Adrenal gland (tissue), 5 donors: ENCODE results near the gene UBC.

Source experiments
- POLR2A ChIP-seq, 2 donors: fragments of 450-650 bp; IDR thresholded peaks; one replicate each; pipeline ENCODE4 v1.6.1; 2017; ENCODE audit warnings: antibody characterized with exemption in 2 of 2, mild to moderate bottlenecking in 2 of 2, moderate library complexity in 1 of 2
- TF ChIP-seq, protein P1 (sequence below), 6 experiments: fragments of 450-650 bp in 4 of 6; fragments of 200-600 bp in 2 of 6; sonication (generic) in 1 of 6; IDR thresholded peaks; 1 replicate in 5 of 6; 2 replicates in 1 of 6; pipeline versions ENCODE4 v1.5.1 to v1.8.0; 2016 to 2021; ENCODE audit warnings: antibody characterized with exemption in 6 of 6, mild to moderate bottlenecking in 2 of 6, moderate library complexity in 1 of 6
- donor health status: DM: no; HTN: no; CAD: no.

DNA sequence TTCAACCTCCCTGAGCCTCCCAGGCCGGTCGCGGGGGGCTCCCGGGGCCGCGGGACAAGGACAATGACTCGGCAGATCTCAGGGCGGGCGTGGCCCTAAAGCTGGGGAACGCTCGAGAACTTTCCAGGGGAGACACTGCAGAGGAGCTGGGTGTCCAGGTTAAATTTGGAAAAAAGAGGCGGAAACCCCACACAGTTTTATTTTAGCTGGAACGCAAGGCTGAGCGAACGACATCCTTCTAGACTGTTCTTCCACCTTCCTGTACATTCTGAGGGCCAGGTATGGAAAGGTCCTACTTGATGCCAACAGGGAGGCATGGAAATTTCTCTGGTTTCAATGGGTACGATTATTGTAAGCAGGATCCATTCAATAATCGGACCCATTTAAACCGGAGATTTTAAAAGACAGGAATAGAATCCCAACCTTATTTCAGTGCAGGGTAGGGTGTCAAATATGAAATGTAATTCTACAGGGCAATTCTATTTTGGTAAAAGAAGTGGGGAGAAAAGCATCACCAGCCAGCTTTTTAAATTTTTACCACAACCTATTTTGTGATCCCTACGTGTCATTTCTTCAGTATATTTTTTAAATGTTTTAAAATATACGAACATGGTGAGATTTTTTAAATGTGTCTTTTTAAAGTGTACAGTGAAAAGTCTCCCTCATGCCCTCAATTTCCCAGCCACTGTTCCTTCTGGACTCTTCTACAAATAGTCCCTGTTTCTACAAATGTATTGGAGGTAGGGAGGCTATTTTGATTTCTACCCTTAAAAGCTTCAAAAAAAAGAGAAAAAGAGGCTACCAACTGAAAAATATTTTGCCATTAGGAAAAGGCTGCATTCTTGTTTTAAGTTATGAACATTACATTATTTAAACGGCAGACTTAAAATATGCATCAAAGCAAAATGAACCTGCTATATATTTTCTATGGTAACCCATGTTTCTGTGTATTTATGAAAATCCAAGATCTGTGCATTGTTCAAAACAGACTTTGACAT is 1.1 kb upstream of the UBC start:
- TF ChIP-seq, protein P1, sequence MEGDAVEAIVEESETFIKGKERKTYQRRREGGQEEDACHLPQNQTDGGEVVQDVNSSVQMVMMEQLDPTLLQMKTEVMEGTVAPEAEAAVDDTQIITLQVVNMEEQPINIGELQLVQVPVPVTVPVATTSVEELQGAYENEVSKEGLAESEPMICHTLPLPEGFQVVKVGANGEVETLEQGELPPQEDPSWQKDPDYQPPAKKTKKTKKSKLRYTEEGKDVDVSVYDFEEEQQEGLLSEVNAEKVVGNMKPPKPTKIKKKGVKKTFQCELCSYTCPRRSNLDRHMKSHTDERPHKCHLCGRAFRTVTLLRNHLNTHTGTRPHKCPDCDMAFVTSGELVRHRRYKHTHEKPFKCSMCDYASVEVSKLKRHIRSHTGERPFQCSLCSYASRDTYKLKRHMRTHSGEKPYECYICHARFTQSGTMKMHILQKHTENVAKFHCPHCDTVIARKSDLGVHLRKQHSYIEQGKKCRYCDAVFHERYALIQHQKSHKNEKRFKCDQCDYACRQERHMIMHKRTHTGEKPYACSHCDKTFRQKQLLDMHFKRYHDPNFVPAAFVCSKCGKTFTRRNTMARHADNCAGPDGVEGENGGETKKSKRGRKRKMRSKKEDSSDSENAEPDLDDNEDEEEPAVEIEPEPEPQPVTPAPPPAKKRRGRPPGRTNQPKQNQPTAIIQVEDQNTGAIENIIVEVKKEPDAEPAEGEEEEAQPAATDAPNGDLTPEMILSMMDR (IDR thresholded peaks at IDR 0.05) = no peak
- no peak for TF ChIP-seq POLR2A (IDR thresholded peaks at IDR 0.05)
